Neutrophil (primary cell): ENCODE data around the gene KLHL5.

Source experiments
- H3K27ac ChIP-seq: fragments of 200-600 bp; sonication (generic); 2 replicates; pipeline ENCODE4 v1.5.1; 2016; ENCODE audit warnings: mild to moderate bottlenecking, moderate library complexity
- H3K27me3 ChIP-seq: fragments of 200-600 bp; sonication (generic); 2 replicates; pipeline ENCODE4 v1.6.0; 2016; ENCODE audit warnings: mild to moderate bottlenecking
- H3K36me3 ChIP-seq: fragments of 200-600 bp; sonication (generic); 2 replicates; pipeline ENCODE4 v1.5.1; 2017
- H3K4me1 ChIP-seq, 2 experiments: fragments of 200-600 bp in 1 of 2; sonication (generic) in 1 of 2; 1 replicate in 1 of 2; 2 replicates in 1 of 2; pipeline versions ENCODE4 v1.5.1 to v1.6.1; 2013 to 2016; ENCODE audit warnings: low read depth in 1 of 2, low read length in 1 of 2, mild to moderate bottlenecking in 1 of 2, moderate library complexity in 1 of 2; ENCODE audit not compliant: control insufficient read depth in 1 of 2, insufficient read depth in 1 of 2
- H3K4me3 ChIP-seq, 2 experiments: fragments of 200-600 bp in 1 of 2; sonication (generic) in 1 of 2; 1 replicate in 1 of 2; 2 replicates in 1 of 2; pipeline ENCODE4 v1.5.1; 2013 to 2016; ENCODE audit warnings: low read depth in 1 of 2, low read length in 1 of 2, mild to moderate bottlenecking in 1 of 2, moderate library complexity in 1 of 2
- H3K9me3 ChIP-seq: fragments of 200-600 bp; sonication (generic); 2 replicates; pipeline ENCODE4 v1.5.1; 2016
- CTCF ChIP-seq: fragments of 200-600 bp; sonication (generic); IDR thresholded peaks from 2 replicates; pipeline ENCODE4 v1.5.1; 2016; ENCODE audit warnings: antibody characterized with exemption

KLHL5 gene

GRCh38 chr4:39120418-39120817, 58.4 kb downstream of the KLHL5 start:
- TF ChIP-seq CTCF: no peak
- Histone ChIP-seq H3K4me1 (no peaks in the 10 kb centered on the region), H3K27me3 (no peaks in the 10 kb centered on the region), H3K27ac (no peak overlapping the region), H3K9me3 (no peaks in the 10 kb centered on the region), H3K4me3 (no peak overlapping the region), H3K36me3 (no peaks in the 10 kb centered on the region)

GRCh38 chr4:39124885-39125599, 63.0 kb downstream of the KLHL5 start:
- no peaks in the 10 kb centered on the region for H3K27me3 ChIP-seq
- no peak overlapping the region for H3K4me3 ChIP-seq
- no peaks in the 10 kb centered on the region for H3K9me3 ChIP-seq
- no peaks in the 10 kb centered on the region for H3K36me3 ChIP-seq
- no peak overlapping the region for H3K27ac ChIP-seq
- TF ChIP-seq CTCF: no peak
- no peaks in the 10 kb centered on the region for H3K4me1 ChIP-seq

GRCh38 chr4:39125600-39125985, 63.6 kb downstream of the KLHL5 start:
- H3K36me3 ChIP-seq: no peaks in the 10 kb centered on the region
- no peaks in the 10 kb centered on the region for H3K27me3 ChIP-seq

DNA sequence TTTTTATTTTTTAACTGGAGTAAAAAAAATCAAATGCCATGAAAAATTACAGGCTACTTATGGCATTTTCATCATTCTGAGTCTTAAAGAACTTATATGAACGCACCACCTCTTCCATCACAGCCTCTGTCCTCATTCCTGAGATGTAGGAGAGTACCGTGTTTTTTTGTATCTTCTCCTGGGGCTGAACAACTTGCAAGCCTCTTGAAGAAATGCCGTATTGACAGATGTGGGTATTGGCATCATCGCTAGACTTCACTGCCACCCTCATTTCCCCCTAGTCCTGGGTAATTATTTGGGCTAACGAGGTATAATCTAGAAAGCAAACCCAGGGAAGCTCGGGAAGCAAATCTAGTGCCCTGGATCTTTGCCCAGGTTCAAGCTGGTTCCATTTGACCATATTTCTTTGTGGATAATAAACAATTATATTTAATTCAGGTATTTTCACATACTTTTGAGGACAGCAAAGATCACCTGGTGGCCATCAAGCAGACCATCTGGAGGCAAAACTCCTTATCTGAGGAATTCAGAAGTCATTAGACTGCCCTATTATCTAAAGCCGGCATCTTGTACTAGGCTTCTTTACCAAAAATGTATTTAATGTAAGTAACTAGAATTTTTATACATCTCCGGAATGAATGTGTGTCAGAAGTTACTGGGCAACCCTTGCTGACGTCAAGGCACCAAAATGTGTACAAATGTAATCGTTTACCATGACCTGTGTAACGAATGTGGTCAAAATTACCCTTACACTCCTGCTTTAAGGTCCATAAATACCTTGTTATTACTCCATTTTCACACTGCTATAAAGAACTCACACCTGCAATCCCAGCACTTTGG, 64.4 kb downstream of the KLHL5 start:
- no peaks in the 10 kb centered on the region for H3K36me3 ChIP-seq
- H3K4me1 ChIP-seq: no peaks in the 10 kb centered on the region
- H3K4me3 ChIP-seq: no peak overlapping the region
- no peaks in the 10 kb centered on the region for H3K27me3 ChIP-seq
- no peak for TF ChIP-seq CTCF
- no peaks in the 10 kb centered on the region for H3K9me3 ChIP-seq
- no peak overlapping the region for H3K27ac ChIP-seq

More at GRCh38 chr4:39125600-39125985, 63.6 kb downstream of the KLHL5 start:
- H3K9me3 ChIP-seq: no peaks in the 10 kb centered on the region
- TF ChIP-seq CTCF: no peak
- no peak overlapping the region for H3K4me3 ChIP-seq
- no peaks in the 10 kb centered on the region for H3K4me1 ChIP-seq
- H3K27ac ChIP-seq: no peak overlapping the region

- Histone ChIP-seq H3K36me3 (no peaks in the 10 kb centered on the region), H3K4me1 (peaks cover 0 to 5% of the 10 kb centered on the region in 2 experiments), H3K4me3 (no peak overlapping the region), H3K27ac (no peak overlapping the region), H3K9me3 (no peaks in the 10 kb centered on the region), H3K27me3 (no peaks in the 10 kb centered on the region)
- TF ChIP-seq CTCF: no peak
These were observed 71.6 kb downstream of the KLHL5 start for GRCh38 chr4:39133623-39134022.
